HFFc6 (cell line): ENCODE data around the gene ANGEL2. TPM values are rescaled to one million over a fixed set of nuclear protein-coding genes. Genes with fewer than 3 reads are reported as not detected.

Experiments
- DNase-seq: peaks from one replicate; pipeline ENCODE4 v3.0.0-alpha.2; 2018
- H3K27ac Mint-ChIP-seq: 2 replicates; pipeline ENCODE4 v1.8.0; 2020; ENCODE audit warnings: mild to moderate bottlenecking, mixed read lengths
- H3K27me3 Mint-ChIP-seq: 2 replicates; pipeline ENCODE4 v1.8.0; 2021; ENCODE audit warnings: mild to moderate bottlenecking, moderate library complexity, mixed read lengths; ENCODE audit not compliant: insufficient read depth
- H3K36me3 Mint-ChIP-seq: 2 replicates; pipeline ENCODE4 v1.8.0; 2021; ENCODE audit warnings: low read depth, mixed read lengths
- H3K4me1 Mint-ChIP-seq: 2 replicates; pipeline ENCODE4 v1.8.0; 2020; ENCODE audit warnings: low read depth, mixed read lengths
- H3K4me3 Mint-ChIP-seq: 2 replicates; pipeline ENCODE4 v1.8.0; 2020; ENCODE audit warnings: mild to moderate bottlenecking, moderate library complexity, mixed read lengths
- H3K9me3 Mint-ChIP-seq: 2 replicates; pipeline ENCODE4 v1.8.0; 2020; ENCODE audit warnings: mild to moderate bottlenecking, mixed read lengths
- total RNA-seq, 6 experiments: library from RNA; stranded (reverse); fragmentation: NEBNext Ultra II Directional; extraction: Animal tissue kit (Norgen Biotek cat#: 25700); gene quantifications; 2 replicates in 1 of 6; 3 replicates in 5 of 6; pipeline ENCODE4 v1.2.3, GENCODE V29; 2021
- TF ChIP-seq, protein P1 (sequence below): fragments of 200-600 bp; sonication (generic); IDR thresholded peaks from 2 replicates; pipeline ENCODE4 v1.5.0; 2021; ENCODE audit warnings: antibody characterized with exemption, mild to moderate bottlenecking

ANGEL2 gene
- total RNA-seq, 6 experiments from 2014 or later = 21.0 to 27.2 (median 24.4) TPM

DNA sequence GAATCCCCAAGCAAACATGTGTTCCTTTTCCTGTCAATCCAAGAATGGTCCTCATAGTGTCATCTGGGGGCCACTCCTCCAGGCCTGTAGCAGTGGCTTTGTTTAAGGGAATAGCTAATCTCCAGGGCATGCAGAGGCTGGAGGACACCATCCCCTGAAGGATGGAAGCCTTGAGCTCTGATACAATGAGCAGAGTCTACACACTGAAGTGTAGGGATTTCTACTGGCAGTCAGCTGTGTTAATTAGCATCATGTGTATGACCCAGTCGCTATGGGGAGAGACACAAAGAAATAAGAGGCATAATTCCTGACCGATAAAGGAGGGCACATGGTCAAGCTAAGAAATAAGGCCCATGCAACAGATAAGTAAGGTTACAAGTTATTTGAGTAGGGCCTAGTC is 29.1 kb downstream of the ANGEL2 start:
- Mint-ChIP-seq H3K9me3 (no peaks in the 10 kb centered on the region), H3K27me3 (peaks cover 8% of the 10 kb centered on the region), H3K27ac (no peak overlapping the region), H3K36me3 (no peaks in the 10 kb centered on the region), H3K4me3 (no peak overlapping the region), H3K4me1 (peaks cover 6% of the 10 kb centered on the region; the same call in 1 of the 2 replicates)
- TF ChIP-seq, protein P1, sequence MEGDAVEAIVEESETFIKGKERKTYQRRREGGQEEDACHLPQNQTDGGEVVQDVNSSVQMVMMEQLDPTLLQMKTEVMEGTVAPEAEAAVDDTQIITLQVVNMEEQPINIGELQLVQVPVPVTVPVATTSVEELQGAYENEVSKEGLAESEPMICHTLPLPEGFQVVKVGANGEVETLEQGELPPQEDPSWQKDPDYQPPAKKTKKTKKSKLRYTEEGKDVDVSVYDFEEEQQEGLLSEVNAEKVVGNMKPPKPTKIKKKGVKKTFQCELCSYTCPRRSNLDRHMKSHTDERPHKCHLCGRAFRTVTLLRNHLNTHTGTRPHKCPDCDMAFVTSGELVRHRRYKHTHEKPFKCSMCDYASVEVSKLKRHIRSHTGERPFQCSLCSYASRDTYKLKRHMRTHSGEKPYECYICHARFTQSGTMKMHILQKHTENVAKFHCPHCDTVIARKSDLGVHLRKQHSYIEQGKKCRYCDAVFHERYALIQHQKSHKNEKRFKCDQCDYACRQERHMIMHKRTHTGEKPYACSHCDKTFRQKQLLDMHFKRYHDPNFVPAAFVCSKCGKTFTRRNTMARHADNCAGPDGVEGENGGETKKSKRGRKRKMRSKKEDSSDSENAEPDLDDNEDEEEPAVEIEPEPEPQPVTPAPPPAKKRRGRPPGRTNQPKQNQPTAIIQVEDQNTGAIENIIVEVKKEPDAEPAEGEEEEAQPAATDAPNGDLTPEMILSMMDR = no peak
- DNase-seq = no peak

GRCh38 chr1:212984522-212985291 is 31.0 kb downstream of the ANGEL2 start:
- Mint-ChIP-seq H3K27me3 (peaks cover 14% of the 10 kb centered on the region), H3K4me1 (peaks cover 12% of the 10 kb centered on the region)
- DNase-seq = no peak

DNA sequence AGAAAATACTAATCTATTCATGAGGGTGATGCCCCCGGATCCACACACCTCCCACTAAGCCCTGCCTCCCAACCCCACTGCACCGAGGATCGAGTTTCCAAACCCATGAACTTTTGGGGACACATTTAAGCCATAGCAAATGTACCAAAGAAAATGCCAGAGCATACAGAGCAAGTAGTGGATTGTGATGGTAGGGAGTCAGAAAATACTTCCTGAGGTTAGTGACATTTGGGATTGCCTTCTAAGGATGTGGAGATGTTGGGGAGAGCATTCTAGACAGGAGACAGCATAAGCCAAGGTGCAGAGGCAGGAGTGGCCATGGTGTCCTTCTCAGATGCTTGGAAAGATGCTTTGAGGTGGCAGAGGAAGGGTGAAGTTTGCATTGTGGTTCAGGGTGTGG is 32.2 kb downstream of the ANGEL2 start:
- no peak overlapping the region for H3K27ac Mint-ChIP-seq
- no peak overlapping the region for H3K4me3 Mint-ChIP-seq
- H3K27me3 Mint-ChIP-seq = peaks cover 25% of the 10 kb centered on the region
- DNase-seq = no peak
- H3K9me3 Mint-ChIP-seq = no peaks in the 10 kb centered on the region
- H3K36me3 Mint-ChIP-seq = no peaks in the 10 kb centered on the region
- TF ChIP-seq, protein P1 = no peak
- H3K4me1 Mint-ChIP-seq = peaks cover 12% of the 10 kb centered on the region

More at GRCh38 chr1:212984522-212985291, 31.0 kb downstream of the ANGEL2 start:
- Mint-ChIP-seq H3K9me3 (no peaks in the 10 kb centered on the region), H3K36me3 (no peaks in the 10 kb centered on the region), H3K27ac (no peak overlapping the region), H3K4me3 (no peak overlapping the region)
- TF ChIP-seq, protein P1 = no peak

DNA sequence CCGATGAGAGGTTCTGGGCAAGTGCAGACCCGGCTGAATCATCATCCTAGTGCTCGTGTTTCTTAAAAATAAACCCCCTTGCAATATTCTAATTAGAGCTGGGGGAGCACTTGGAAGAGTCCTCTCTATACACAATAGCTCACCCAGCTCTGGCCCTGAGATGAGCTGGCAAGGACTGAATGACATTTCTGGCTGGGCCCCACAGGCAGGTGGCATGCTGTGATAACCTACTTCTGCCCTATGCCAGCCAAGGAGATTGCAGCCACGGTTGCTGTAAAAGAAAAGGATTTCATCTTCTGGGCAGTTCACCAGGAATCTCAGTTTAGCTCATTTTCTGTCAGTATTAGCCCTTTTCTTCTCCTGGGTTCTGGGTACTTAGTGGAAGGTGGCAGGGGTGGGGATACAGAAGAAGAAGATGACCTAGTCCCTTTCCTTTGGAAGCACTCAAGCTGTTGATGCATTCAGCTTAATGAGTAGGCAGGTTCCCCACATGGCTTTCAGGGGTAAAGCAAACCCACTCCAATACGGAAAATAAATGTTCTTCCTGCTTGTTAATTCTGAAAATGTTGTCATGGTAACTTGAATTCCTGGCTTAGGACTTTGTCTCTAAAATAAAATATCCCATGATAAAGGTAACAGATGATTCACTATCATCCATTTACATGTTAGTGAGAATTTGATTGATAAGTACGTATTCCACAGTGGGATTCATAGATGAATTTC is 33.1 kb downstream of the ANGEL2 start:
- no peak for DNase-seq
- peaks cover 28% of the 10 kb centered on the region for H3K27me3 Mint-ChIP-seq
- H3K4me1 Mint-ChIP-seq = peaks cover 6% of the 10 kb centered on the region
- no peak overlapping the region for H3K27ac Mint-ChIP-seq
- no peaks in the 10 kb centered on the region for H3K36me3 Mint-ChIP-seq
- no peaks in the 10 kb centered on the region for H3K9me3 Mint-ChIP-seq
- TF ChIP-seq, protein P1 = no peak
- no peak overlapping the region for H3K4me3 Mint-ChIP-seq

DNA sequence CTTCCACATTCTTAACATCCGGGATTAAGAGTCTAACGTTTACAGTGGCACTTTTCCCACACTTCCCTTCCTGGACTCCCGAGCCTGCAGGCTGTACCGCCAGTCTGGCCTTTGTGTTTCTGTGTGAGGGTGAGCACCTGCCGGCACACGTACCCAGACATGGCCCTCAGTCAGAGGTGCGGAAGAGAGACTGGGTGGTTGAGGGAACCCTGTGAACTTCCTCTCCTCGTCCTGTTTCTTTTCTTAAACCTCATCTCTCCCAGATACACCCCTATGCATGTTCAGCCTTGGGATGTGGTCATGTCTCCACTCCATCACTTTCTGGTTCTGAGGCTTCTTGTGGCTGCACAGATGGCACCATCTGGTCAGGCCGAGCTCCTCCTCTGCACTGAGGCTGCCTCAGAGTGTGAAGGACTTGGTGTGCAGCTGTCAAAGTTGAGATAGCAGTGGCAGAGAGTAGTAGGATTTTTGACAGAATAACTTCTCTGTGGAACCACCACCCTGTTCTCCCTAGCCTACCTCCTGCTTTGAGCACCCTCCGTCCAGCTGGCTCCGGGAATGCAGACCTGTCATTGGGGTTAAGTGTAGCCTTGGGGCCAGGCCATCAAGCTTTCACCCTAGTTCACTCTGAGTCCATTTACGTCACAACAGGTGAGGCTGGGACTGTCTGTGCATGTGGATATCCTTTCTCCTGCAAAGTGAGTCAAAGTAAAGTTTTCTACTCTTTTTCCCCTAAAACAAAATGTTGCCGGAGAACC is 33.9 kb downstream of the ANGEL2 start:
- TF ChIP-seq, protein P1 = no peak
- Mint-ChIP-seq H3K27me3 (peaks cover 32% of the 10 kb centered on the region), H3K4me3 (no peak overlapping the region), H3K9me3 (no peaks in the 10 kb centered on the region), H3K36me3 (no peaks in the 10 kb centered on the region), H3K4me1 (peaks cover 6% of the 10 kb centered on the region), H3K27ac (no peak overlapping the region)
- no peak for DNase-seq
